Retinal pigment epithelial cell (primary cell): ENCODE measurements around the gene LIN7A.

Source experiments
- DNase-seq: peaks from one replicate; pipeline ENCODE4 v3.0.0-alpha.2; 2010; ENCODE audit warnings: low read depth
- H3K4me3 ChIP-seq: 2 replicates; pipeline ENCODE4 v1.5.1; 2011; ENCODE audit warnings: mild to moderate bottlenecking, low read length, control low read depth, moderate library complexity
- TF ChIP-seq, protein P1 (sequence below): conservative IDR thresholded peaks from 2 replicates; pipeline ENCODE4 v1.5.1; 2011; ENCODE audit warnings: low read depth, low read length, control low read depth, inconsistent platforms

The LIN7A gene

DNA sequence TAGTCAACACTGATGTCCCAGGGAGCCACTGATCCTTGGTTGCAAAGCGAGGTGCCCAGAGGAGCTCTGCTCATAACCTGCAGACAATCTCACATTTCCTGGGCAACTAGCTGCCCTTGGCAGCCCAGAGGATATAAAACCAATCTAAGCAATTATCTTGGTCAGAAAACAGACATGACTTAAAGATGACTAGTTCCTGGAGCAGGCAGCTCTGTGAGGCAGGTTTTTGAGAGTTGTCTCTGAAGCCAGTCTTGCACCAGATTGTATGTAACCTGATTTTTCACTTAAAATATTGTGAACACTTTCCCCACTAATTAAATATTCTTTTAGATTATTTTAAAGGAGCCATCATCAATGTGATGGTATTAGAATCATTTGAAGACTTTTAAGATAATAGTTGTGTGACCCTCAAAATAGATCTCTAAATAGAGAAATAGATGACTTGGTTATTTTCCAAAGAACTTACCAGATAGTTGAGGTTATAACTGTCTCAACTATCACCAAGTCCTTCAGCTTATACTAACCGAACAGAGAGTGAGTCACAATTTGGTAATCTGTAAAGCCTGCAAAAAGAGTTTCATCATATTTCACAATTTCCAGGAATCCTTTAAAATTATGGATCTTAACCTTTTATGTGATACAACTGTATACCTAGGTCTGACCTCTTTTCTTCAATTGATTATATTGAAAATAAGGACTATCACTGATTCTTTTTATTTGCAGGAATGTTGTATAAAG lies 75.9 kb downstream of the LIN7A start:
- no peak overlapping the region for H3K4me3 ChIP-seq
- TF ChIP-seq, protein P1, sequence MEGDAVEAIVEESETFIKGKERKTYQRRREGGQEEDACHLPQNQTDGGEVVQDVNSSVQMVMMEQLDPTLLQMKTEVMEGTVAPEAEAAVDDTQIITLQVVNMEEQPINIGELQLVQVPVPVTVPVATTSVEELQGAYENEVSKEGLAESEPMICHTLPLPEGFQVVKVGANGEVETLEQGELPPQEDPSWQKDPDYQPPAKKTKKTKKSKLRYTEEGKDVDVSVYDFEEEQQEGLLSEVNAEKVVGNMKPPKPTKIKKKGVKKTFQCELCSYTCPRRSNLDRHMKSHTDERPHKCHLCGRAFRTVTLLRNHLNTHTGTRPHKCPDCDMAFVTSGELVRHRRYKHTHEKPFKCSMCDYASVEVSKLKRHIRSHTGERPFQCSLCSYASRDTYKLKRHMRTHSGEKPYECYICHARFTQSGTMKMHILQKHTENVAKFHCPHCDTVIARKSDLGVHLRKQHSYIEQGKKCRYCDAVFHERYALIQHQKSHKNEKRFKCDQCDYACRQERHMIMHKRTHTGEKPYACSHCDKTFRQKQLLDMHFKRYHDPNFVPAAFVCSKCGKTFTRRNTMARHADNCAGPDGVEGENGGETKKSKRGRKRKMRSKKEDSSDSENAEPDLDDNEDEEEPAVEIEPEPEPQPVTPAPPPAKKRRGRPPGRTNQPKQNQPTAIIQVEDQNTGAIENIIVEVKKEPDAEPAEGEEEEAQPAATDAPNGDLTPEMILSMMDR, result no peak
- DNase-seq, result no peak

DNA sequence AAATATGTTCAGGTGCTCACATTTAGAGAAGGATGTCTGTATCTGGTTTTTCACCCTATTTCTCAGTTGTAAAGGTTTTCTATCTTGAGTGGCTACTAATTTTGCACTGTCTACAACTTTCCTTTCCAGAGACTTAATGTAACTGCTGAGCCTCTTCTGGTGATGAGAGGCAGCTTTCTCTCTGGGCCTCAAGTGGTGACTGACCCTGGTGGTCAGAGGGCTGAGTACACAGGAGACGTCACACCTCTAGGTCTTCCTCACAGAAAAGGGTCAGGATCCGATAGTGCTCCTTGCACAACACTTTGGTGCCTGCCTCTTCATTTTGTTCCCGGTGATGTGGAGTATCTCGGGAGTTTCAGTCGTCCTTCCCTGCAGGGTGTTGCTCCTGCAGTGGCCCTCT lies 76.8 kb downstream of the LIN7A start:
- DNase-seq, result no peak
- TF ChIP-seq, protein P1, result no peak

DNA sequence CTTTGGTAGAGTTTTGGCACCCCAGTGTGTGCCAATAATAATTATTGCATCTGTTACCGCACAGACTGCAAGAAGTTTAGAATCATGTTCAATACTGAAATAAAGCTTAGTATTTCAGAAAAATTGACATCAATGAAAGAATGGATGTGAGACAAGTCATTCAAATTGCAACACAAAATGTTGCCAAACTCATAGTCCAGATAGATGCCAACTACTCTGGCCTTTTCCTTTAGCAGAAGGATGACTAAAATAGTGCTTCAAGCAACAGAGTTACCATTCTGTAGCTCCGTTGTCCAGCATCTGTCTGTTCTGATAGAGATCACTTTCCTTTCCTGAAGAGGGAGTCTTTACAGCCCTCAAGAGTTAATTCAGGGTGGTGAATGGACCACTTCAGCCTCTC lies 77.5 kb downstream of the LIN7A start:
- H3K4me3 ChIP-seq, result no peak overlapping the region
- TF ChIP-seq, protein P1, result no peak
- no peak for DNase-seq

More for the DNA sequence above, 76.8 kb downstream of the LIN7A start:
- no peak overlapping the region for H3K4me3 ChIP-seq

DNA sequence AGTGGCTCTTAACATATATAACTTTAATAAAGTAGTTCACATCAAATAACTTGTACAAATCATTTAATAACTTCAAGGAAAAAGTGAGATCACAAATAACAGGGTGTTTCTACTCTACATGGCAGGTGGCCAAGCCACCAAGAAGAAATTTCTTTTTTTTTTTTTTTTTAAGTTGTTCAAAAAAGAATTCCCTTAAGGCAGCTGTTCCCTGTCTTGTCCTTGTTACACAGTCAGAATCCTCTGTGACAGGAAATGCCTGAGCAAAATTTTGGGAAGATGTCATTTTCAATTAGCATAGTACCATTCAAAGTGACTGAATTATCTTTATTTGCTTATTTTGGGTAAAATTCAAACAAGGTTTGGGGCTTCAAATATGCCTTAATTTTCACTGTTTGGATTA lies 79.4 kb downstream of the LIN7A start:
- TF ChIP-seq, protein P1, result no peak
- H3K4me3 ChIP-seq, result no peak overlapping the region
- no peak for DNase-seq

DNA sequence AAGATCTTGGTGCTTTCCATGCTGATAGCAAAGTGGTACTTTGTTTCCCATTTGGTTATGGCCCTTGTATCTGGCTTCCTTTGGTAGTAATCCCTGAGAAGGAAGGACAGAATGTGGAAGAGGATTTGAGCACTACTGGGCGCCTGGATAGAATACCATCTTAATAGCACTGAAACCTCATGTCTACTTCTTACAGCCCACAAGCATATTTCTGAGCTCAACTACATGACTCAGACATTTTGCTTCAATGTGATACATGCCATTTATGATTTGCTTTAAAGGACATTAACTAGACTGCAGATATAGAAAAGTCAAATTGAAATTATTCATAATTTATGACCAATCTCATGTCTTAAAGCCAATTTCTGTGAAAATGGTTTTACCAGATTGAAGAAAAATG lies 80.4 kb downstream of the LIN7A start:
- peak; percentile 7 for DNase-seq
- TF ChIP-seq, protein P1, result no peak
- H3K4me3 ChIP-seq, result no peak overlapping the region

DNA sequence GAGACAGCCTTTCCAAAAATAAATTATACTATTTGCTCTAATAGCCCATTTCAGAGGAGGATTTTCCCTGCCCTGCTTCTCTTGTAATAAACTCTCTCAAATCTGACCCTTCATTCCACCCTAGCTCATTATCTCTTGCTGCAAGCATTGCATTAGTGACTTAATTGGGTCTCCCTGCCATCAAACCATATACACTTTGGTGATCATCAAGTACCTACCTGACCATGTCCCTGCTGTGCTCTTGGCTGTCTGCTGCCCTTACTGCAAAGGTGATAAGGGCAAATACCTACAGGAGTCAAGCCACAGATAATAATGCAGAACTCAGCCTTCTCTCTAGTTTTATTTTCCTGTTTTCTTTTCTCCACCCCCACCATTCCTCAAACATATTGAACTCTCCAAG lies 88.4 kb downstream of the LIN7A start:
- no peak for DNase-seq
- TF ChIP-seq, protein P1, result no peak
- H3K4me3 ChIP-seq, result no peak overlapping the region

DNA sequence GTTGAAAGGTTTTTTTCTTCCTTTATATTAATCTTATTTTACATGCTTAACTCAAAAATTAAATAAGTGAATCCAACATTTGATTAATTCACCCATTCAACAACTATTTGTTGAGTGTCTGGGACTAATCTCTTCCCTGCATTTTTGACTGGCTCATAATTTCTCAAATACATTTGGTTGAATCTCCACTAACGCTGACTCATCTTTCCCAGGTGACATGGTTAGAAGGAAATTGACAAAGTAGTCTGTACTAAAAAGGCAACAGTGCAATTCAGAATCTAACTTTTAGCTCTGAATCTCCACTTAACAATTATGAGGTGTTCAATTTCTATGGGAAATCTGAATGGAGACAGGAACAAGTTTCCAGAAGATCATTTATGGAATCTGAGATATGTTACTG lies 88.9 kb downstream of the LIN7A start:
- DNase-seq, result no peak
- TF ChIP-seq, protein P1, result no peak
- H3K4me3 ChIP-seq, result no peak overlapping the region
